Pons (tissue), 1 donor: Measurements from ENCODE around the gene OSGEP.
A peak's percentile ranks its signal among the peaks of the same experiment; 100 is the strongest.
"Not testable (repeated sequence)": the region's sequence is repeated elsewhere in the genome, so short reads cannot be mapped to it uniquely, and the experiment has no call there.

ENCODE experiments used
- DNase-seq: peaks from one replicate; pipeline ENCODE4 v3.0.0-alpha.2; 2016; ENCODE audit warnings: low spot score

Gene OSGEP

DNA sequence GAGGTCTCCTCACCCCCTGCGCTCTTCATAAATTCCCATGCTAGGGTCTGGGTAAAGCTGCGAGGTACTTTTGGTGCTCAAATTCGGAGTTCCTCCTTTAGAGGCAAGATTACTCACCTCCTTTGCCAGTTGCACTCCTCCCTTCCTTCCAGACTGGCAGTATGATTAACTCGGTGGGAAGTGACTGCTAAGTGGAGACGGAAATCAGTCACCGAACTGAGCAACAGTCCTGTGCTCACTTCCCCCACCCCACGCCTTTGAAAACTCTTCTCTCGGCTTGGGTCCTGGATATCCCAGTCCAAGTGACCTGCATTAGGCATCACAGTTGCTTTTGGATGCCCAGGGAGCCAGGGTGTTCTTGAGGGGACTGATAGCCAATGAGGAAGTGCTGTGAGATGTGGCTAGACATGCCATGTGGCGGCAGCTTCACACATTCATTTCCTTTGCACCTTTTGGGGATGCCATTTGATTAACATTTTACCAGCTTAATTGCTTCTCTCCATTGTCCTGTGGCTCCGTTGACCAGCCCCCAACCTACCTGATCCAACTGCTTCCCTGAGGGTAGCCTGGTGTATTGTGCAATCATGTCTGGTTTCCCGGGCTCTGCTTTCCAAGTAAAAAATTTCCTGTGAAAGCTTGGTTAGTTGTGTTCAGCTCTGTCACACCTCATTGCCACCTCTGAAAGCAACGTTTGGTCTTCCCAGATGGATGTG, 15.4 kb upstream of the OSGEP start:
- peak; percentile 49 for DNase-seq

DNA sequence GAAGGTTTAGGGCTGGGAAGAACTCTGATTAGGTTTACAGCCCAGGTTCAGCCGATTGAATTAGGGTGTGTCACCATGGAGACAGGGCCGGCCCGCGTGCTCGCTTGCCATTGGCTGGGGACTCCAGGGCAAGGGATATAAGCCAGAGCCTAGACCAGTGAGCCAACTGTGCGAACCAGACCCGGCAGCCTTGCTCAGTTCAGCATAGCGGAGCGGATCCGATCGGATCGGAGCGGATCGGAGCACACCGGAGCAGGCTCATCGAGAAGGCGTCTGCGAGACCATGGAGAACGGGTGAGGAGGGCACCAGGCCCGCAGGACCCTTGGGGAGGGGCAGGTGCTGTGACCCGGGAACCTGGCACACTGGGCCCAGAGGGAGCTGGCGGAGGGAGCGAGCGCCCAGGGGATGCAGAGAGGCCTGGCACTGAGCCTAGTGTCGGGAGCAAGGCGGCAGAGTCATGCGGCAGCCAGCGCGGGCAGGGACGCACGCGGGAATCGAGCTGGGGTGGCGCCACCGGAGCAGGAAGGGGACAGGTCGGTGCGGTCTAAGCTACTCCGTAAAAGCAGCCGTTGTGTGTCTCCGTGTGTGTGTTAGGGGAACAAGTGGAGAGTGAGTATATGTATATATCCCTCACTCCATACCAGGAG, 14.8 kb upstream of the OSGEP start, which contains the start of gene PNP:
Gene PNP (plus strand): TSS at position 165 of the 648 bp plus-strand sequence. CDS start 119 bp downstream, at position 284.
- peak; percentile 79 for DNase-seq

DNA sequence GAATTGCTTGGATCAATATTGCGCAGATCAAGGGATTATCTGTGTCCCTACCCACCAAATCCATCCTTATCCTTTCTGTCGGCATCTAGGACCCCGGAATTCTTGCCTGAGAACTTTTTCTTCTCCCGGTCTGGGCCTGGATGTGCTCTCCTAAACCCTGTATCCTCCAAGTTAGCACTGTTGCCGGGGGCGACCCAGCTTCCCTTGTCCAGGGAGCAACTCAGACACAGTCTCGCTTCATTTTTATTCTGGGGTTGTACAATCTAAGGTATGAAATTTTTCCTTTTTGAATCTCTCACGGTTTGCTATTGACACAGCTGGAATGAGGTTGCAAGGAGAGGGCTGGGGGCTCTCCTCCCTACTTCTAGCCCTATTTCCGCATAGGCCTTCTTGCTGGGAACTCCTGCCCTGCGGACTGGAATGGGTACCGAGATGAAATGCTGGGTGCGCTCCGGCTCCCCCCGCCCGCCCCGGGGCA, 14.2 kb upstream of the OSGEP start:
- DNase-seq = no peak

DNA sequence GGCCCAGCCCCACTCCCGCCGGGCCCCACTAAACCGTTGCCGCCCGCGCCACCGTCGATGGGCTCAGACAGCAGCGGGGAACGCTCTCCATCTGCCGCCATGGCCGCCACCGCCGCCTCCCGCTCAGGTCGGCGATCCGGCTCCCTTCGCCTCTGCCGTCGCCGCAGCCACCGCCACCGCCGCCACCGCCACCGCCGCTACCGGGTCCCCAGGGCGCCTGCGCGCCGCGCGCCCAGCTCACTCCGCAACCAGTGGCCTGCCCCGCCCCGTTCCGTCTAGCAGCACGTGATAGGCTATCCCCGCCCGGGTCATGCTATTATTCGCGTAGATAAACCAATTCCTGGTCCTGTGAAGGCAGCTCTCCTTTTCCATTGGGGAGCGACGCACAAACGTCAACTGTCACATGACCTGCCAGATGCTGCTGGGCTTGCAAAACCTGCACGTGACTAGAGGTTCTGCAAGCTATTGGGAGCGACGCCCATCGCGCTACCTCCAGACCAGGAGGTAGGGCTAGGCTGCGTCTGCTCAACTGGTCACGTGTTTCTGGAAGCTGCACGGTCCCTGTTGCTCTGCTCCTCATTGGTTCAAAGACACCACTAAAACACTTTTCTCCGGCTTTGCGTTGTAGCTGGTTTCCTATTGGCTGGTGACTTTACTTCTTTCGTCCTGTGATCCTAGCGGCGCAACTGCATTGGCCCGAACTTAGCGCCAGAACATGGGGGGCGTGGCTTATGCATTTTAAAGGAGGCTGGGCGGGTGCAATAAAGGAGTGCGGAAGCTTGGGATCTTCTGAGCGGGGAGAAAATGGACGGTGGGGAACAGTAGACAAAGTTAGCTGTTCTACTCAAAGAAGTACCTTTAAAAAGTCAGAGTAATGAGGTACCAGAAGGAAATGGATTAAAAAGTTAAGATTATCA, 6.9 kb upstream of the OSGEP start, which contains the start of gene PIP4P1:
Gene PIP4P1 (minus strand): TSS at position 210 of the 917 bp plus-strand sequence. CDS start 109 bp downstream, at position 101.
- peak; percentile 100 for DNase-seq

DNA sequence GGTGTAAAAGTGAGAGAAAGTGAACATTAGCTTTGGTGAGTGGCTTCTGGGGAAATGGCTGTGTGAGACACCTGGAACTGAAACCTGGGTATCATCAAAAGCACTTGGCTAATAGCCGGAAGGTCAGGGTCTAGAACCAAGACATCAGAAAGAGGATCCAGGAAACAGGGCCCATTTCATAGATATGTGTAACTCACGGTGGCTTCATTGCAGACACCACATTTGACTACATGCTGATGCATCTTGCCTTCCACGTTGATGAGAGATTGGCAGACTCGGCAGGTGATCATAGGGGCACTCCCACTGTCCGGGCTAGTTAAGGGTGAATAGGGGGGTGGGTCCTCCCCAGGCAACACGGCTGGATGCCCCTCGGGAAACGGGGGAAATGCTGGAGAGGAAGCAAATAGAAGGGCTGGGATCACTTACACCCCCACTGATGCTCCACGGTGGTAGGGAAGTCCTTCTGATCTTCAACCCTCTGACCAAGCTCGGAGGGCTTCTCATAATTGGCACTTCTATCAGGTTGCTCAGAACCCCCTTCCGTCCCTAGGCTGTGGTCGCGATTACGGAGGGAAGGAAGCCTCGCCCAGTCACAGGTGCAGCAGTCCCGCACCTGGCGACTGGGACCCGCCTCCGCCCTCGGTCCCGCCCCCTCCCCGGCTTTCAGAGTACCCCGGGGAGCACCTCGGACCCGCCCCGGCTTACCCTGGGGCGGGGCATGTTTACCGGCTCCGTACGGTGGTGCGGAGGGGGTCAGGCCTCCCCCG, 6.0 kb upstream of the OSGEP start:
- DNase-seq = peak; percentile 24

DNA sequence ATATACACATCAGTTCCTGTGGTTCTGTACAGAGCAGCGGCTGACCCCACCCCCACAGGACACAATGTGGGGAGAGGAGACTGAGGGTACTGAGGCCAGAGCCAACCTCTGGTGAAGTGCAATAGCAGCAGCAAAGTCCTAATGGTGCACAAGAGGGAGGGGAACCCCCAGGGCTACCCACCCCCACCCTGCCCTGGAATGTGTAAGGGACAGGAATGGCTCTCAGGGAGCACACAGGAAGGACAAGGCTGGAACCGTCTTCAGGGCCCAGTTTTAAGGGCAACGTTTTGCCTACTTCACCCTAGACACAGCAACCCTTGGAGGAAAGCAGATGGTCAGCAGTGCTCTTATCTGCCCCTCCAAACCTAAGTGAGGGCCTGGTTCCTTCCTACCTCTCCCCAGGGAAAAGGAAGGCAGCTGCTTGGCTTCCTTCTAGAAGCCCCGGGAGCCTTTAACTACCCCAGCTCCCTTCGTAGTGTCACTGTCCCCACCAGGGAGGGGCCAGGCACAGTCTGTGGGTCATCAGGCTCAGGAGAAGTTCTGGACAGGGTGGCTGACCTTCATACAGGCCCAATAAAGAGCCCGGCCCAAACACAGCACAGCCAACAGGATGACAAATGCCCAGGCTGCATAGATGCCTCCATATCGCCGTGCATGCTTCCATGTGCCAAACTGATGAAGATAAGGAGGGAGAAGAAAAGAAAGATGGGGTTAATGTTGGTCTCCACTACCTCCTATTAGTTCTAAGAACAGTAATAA, 3.6 kb upstream of the OSGEP start:
- DNase-seq = no peak

DNA sequence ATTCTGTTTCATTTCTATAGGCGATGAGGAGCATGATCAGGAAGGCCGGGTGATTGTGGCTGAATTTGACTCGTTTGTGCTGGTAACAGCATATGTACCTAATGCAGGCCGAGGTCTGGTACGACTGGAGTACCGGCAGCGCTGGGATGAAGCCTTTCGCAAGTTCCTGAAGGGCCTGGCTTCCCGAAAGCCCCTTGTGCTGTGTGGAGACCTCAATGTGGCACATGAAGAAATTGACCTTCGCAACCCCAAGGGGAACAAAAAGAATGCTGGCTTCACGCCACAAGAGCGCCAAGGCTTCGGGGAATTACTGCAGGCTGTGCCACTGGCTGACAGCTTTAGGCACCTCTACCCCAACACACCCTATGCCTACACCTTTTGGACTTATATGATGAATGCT, 2.4 kb upstream of the OSGEP start:
- no peak for DNase-seq

DNA sequence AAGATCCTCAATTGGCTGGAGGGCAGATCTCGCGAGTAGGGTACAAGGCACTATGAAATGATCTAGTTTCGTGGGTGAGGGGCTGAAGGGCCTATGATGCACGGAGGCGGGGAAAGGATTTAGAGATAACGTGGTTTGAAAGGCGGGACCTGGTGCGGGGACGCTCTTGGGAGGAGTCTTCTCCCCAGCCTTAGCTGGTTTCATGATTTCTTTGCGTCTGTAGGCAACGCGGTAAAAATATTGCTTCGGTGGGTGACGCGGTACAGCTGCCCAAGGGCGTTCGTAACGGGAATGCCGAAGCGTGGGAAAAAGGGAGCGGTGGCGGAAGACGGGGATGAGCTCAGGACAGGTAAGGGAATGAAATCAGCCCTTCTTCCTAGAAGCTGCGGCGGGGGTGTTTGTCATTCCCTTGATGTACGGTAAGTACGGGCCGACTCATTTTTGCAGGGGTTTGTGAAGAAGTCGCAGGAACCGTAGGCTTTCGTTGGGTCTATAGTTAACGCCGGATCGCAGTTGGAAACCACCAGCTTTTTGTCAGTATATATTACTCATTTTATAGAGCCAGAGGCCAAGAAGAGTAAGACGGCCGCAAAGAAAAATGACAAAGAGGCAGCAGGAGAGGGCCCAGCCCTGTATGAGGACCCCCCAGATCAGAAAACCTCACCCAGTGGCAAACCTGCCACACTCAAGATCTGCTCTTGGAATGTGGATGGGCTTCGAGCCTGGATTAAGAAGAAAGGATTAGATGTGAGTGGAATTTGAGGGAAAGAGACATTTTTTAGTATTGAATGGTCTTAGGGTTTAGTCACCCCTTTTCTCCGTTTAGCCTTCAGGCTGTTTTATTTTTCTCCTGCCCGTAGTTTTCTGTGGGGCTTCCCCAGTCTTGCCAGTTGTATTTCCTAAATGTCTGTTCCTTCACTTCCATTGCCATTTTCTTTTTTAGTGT, 1.0 kb upstream of the OSGEP start:
- DNase-seq = no peak

DNA sequence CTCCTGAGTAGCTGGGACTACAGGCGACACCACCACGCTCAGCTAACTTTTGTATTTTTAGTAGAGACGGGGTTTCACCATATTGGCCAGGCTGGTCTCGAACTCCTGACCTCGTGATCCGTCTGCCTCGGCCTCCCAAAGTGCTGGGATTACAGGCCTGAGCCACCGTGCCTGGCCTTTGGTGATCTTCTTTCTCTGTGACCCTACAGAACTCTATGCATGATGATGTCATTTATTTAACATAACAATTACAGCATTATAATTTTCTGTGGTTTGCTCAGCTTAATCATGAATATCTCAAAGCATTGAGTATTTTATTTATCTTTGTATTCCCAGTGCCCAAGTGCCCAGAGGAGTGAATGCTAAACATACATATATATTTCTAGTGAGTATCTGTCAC, 1.8 kb downstream of the OSGEP start:
- DNase-seq = not testable (repeated sequence)

DNA sequence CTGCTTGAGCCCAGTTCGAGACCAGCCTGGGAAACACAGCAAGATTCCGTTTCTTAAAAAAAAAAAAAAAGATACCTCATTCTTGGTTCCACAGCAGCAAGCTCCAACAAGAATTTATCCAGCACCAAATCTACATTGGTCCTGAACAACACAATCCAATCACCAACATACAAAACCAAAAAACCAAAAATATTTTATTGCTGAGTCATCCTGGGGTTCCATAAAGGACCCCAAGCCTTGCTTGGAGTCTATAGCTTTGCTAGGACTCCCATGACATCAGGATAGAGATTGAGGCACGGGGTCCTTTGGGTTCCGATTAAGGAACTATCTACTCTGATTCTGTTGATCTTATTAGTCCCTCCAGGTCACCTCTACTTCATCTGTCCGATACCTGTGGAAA, 7.7 kb downstream of the OSGEP start:
- DNase-seq = no peak

DNA sequence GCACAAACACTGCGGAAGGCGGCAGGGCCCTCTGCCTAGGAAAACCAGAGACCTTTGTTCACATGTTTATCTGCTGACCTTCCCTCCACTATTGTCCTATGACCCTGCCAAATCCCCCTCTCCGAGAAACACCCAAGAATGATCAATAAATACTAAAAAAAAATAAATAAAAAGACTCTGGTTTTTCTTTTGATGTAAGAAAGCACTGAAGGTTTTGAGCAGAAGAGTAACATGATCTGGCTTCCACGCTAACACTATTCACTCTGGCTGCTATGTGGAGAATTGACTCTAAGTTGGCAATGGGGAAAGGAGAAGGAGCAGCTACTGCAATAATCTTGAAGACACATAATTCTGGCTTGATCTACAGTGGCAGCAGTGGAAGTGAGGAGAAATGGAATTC, 11.0 kb downstream of the OSGEP start:
- DNase-seq = not testable (repeated sequence)

DNA sequence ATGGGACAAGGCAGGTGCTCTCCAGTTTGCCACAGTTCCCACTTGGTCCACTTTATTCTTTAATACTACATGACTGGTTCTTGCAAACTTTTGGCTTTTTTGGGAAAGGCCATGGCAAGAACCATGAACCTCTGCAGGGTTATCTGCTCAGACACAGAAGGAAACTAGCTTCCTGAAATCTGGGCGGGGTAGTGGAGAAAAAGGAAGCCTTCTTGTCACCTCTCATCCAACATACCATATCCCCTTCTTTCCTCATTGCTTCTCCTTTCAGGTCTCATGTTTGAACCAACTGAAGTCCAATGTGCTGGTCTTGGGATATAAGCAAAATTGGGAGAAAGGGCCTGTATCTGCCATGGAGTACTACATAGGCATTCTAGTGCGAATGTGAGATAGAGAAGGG, 13.2 kb downstream of the OSGEP start:
- DNase-seq = no peak

DNA sequence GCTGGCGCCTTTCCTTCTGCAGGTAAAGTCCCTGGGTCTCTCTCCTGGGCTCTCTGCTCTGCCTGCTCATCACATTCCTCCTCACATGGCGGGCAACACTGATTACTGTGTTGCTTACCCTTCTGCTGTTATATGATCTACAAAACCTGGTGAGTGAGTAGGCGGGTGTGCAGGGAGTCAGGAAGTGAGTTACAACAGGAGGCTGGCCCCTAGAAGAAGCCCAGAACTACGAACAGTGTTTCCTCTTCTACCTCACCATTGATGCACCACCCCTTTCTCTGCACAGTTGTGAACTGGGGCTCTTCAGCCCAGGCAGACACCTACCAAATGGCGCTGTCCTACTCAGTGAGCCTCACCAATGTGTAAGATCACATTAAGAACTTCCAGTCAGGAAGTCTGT, 13.7 kb downstream of the OSGEP start:
- no peak for DNase-seq

DNA sequence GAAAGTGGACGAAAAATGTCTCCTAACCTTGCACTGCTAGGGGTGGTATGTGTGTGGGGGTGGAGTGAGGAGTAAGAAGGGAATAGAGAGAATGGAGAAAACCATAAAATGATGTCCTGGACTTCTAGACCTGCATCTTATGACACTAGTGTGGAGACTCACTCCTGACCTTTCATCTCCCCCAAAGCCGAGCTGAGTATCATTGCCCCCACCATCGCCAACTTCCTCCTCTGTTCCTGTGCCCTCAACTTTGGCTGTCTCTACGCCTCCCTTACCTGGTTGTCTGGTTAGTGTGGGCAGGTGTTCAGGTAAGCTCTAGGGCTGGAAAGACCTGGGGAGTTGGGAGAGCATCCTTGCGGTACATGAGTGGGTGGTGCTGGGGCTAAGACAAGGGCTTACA, 14.1 kb downstream of the OSGEP start:
- no peak for DNase-seq

DNA sequence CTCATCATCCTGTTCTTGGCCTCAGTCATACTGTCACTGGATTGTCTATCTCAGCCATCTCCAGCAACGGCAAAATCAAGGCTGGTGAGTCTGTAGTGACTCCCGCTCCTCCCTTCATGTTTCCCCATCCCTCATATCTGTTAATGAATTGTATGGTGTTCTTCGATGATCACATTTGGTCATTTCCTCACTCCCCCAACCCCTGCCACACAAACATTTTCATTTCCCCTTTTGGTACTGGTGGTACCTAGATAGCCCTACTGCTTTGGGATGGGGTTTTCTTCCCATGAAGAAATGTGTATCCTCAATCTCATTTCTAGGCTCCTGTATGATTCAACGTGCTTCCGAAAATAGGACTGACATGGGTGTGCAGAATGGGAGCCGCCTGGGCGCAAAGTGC, 15.9 kb downstream of the OSGEP start:
- DNase-seq = no peak

DNA sequence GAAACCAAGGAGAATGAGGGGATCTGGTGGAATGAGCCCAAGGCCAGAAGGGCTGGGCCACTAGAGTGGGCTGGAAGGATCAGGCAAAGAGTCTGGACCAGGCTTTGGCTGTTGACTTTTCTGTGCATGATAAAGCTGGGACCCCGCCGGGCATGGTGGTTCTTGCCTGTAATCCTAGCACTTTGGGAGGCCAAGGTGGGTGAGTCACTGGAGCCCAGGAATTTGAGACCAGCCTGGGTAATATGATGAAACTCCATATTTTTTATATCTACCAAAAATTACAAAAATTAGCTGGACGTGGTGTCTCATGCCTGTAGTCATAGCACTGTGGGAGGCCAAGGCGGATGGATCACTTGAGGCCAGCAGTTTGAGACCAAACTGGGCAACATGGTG, 18.3 kb downstream of the OSGEP start:
- no peak for DNase-seq

DNA sequence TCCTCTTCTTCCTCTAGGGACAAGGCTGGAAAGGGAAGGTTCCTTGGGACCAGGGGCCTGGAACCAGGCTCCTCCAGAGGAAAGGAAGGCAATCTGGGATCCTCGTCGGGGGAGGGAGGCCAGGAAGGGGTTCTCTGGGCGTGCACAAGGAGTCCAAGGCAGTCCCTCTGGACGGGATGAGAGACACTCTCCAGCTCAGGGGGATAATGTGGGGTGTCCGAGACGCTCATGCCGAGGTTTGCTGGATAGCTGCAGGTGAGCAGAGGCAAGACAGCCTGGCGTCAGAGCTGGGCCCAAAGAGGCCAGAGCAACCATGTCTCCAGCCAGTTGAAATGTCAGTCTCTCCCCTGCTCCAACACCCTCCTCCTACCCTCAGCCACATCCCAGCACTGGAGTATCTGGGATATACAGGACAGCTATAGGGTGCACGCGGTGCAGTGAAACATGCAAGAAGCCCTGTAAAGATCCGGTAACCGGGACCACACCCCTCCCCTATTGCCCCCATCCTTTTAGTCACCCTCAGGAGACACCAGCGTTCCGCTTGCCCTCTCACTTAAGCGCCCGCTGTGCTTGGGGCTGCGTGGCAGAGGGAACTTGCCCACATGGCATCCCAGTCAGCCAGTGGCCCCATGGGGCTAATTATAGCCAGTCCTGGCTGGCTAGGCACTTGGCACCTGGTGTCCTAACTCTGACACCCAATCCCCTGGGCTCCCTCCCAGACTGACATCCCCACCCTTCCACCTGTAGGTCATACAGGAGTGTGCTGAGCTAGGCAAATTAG, 18.8 kb downstream of the OSGEP start, which contains the start of gene KLHL33:
Gene KLHL33 (minus strand): TSS at position 585 of the 781 bp plus-strand sequence. CDS start 355 bp downstream, at position 230.
- no peak for DNase-seq

DNA sequence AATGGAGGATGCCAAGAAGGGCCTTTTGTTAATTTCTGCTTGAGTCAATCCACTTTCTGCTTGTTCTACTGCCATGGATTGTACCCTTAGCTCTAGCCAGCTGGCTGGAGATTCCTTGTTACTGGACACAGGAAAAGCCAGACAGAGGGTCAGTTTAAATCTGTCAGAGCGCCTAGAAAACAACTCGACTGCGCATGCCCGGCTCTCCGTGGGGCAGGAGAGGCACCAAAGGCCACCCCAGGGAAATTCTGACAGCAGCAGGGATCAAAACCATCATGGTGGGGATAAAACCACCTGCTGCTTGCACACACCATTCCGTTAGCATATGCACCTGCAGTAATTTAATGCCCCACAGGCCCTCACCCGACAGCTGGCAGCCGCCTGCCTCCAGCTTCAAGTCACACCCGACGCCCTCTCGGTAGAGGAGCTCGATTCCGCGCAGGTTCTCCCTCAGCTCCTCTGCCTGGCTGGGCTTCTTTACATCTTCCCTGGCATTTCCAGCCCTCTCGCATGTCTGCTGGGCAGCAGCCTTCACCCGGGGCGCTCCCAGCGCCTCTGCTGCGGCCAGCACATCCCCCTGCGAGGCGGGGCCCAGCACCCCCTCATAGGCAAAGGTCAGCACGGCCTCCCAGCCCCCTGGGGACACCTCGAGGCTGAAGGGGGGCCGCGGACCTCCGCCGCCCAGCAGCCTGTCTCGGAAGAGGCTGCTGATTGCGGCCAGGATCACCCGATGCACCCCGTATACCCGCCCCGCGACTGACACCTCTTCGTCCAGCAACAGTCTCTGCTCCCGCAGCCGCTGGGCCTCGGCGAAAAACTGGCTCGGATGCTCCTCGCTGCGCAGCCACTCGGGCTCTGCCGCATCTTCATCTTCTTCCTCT, 19.7 kb downstream of the OSGEP start:
- peak; percentile 75 for DNase-seq
